ENCODE data around the gene TMEM221.
A peak's percentile ranks its signal among the peaks of the same experiment; 100 is the strongest.

The TMEM221 gene

GRCh38 chr19:17393002-17393401 is 55.5 kb downstream of the TMEM221 start:
- no peak for DNase-seq (ENCODE audit: low read depth)
- no peak overlapping the region for H3K4me3 ChIP-seq (ENCODE audit: low read length)
- no peak for TF ChIP-seq CTCF (conservative IDR thresholded peaks at IDR 0.05; ENCODE audit: low read length)

- no peak for TF ChIP-seq CTCF (conservative IDR thresholded peaks at IDR 0.05; ENCODE audit: low read length)
- no peak for DNase-seq (ENCODE audit: low read depth)
- peak overlapping the region; percentile 50 for H3K4me3 ChIP-seq (ENCODE audit: low read length)
These were observed 56.9 kb downstream of the TMEM221 start for GRCh38 chr19:17391371-17392151.

GRCh38 chr19:17390665-17391370 is 57.6 kb downstream of the TMEM221 start:
- H3K4me3 ChIP-seq (ENCODE audit: low read length), result peak overlapping the region; percentile 70
- peak; percentile 45 for TF ChIP-seq CTCF (conservative IDR thresholded peaks at IDR 0.05; ENCODE audit: low read length)
- DNase-seq (ENCODE audit: low read depth), result peak; percentile 84

- no peak for DNase-seq (ENCODE audit: low read depth)
- TF ChIP-seq CTCF (conservative IDR thresholded peaks at IDR 0.05; ENCODE audit: low read length), result no peak; the same call in 1 of the 2 replicates
- peak overlapping the region; percentile 70 for H3K4me3 ChIP-seq (ENCODE audit: low read length)
These were observed 58.4 kb downstream of the TMEM221 start for GRCh38 chr19:17389957-17390664.

- H3K4me3 ChIP-seq (ENCODE audit: low read length), result no peak overlapping the region
- TF ChIP-seq CTCF (conservative IDR thresholded peaks at IDR 0.05; ENCODE audit: low read length), result no peak
- no peak for DNase-seq (ENCODE audit: low read depth)
These were observed 59.2 kb downstream of the TMEM221 start for GRCh38 chr19:17389288-17389687.

GRCh38 chr19:17385878-17386611 is 62.4 kb downstream of the TMEM221 start:
- DNase-seq (ENCODE audit: low read depth), result peak; percentile 23
- H3K4me3 ChIP-seq (ENCODE audit: low read length), result no peak overlapping the region
- TF ChIP-seq CTCF (conservative IDR thresholded peaks at IDR 0.05; ENCODE audit: low read length), result peak; percentile 92

Data from AG10803 (cell line).